A673 (cell line): ENCODE measurements around the gene XPO6.
"Not testable (repeated sequence)": the region's sequence is repeated elsewhere in the genome, so short reads cannot be mapped to it uniquely, and the experiment has no call there.

Experiments used
- EZH2 ChIP-seq: fragments of 200-600 bp; sonication (generic); IDR thresholded peaks from 2 replicates; pipeline ENCODE4 v1.6.1; 2017; ENCODE audit warnings: borderline replicate concordance, low read depth, mild to moderate bottlenecking, mixed read lengths, antibody characterized with exemption, low read length; ENCODE audit not compliant: poor library complexity, severe bottlenecking
- TF ChIP-seq, protein P1 (sequence below): fragments of 300-800, 200-600 bp; sonication (generic); conservative IDR thresholded peaks from 2 replicates; pipeline ENCODE4 v1.5.1; 2017; ENCODE audit warnings: low read depth, mild to moderate bottlenecking, antibody characterized with exemption, low read length, moderate library complexity, mixed read lengths

DNA sequence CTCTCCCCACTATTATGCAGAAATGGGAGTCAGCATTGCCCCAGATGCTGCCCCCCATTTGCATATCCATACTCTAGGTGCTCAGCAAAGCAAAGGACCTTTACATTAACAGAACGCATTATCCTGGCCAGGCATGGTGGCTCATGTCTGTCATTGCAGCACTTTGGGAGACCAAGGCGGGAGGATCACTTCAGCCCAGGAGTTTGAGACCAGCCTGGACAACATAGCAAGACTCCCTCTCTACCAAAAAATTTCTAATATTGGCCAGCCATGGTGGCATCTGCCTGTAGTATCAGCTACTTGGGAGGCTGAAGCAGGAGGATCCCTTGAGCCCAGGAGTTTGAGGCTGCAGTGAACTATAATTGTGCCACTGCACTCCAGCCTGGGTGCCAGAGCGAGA, 12.1 kb upstream of the XPO6 start:
- TF ChIP-seq EZH2 = not testable (repeated sequence)
- TF ChIP-seq, protein P1, sequence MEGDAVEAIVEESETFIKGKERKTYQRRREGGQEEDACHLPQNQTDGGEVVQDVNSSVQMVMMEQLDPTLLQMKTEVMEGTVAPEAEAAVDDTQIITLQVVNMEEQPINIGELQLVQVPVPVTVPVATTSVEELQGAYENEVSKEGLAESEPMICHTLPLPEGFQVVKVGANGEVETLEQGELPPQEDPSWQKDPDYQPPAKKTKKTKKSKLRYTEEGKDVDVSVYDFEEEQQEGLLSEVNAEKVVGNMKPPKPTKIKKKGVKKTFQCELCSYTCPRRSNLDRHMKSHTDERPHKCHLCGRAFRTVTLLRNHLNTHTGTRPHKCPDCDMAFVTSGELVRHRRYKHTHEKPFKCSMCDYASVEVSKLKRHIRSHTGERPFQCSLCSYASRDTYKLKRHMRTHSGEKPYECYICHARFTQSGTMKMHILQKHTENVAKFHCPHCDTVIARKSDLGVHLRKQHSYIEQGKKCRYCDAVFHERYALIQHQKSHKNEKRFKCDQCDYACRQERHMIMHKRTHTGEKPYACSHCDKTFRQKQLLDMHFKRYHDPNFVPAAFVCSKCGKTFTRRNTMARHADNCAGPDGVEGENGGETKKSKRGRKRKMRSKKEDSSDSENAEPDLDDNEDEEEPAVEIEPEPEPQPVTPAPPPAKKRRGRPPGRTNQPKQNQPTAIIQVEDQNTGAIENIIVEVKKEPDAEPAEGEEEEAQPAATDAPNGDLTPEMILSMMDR = not testable (repeated sequence)
